Stimulated activated CD8-positive, alpha-beta memory T cell treated with anti-CD3 and anti-CD28 coated beads, Interleukin-4, amount 100 ng/mL, for 48 hours (primary cell): ENCODE data around the gene THRA.

Experiments used
- DNase-seq: peaks from one replicate; pipeline ENCODE4 v3.0.0-alpha.2; 2020

Gene THRA

GRCh38 chr17:40099619-40100418 lies 37.1 kb downstream of the THRA start:
- no peak for DNase-seq

- no peak for DNase-seq
Measured at GRCh38 chr17:40100419-40100668, 37.6 kb downstream of the THRA start, which contains the start of gene NR1D1. TSS of gene NR1D1 (minus strand) at chr17:40100589. CDS start at chr17:40100094, 495 bp downstream.

- DNase-seq, result peak; percentile 92
Measured at GRCh38 chr17:40100669-40101366, 38.1 kb downstream of the THRA start.

DNA sequence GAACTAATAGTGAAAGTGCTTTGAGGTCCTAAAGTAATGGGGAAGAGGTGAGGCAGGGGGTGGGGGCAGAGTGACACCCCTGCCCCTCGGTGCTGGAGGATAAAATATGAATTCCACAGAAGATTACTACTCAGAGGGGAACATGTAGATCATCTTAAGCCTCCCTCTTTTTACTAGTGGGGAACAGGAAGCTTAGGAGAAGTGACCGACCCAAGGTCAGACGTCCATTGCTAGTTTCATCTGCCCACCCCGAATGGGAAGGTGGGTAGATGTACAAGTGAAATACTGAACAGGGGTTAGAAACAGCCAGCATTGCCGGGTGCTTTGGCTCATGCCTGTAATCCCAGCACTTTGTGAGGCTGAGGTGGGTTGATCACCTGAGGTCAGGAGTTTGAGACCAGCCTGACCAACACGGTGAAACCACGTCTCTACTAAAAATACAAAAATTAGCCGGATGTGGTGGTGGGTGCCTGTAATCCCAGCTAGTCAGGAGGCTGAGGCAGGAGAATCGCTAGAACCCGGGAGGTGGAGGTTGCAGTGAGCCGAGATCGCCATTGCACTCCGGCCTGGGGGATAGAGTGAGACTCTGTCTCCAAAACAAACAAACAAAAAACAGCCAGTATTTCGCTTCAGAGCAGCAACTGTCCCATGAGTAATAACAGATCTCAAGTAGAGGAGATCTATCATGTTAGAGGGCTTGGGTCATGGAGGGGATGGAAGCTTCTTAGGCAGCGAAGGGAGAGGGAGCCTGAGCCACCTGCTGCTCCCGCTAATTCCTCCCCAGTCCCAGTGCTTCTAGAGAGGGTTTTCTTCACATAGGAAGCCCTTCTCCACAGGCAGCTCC lies 38.8 kb downstream of the THRA start:
- no peak for DNase-seq

GRCh38 chr17:40103071-40103661 lies 40.4 kb downstream of the THRA start:
- DNase-seq, result no peak

DNA sequence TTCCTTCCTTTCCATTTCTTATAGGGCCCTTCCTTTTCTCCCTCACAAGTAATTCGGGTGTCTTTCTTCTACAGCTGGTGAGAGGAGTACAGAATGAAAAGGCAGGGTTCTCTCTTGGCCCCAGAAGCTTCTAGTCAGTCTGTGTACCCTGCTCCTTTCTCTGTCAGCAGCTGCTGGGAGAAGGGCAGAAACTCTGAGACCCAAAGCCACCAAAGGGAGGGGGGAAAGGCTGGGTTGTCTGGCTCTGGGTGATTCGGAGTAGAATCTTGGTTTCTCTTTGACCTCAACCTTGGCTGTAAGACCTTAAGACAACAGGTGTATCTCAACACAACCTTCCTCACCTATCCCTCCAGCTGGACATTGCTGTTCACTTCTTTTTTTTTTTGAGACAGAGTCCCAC lies 40.9 kb downstream of the THRA start:
- no peak for DNase-seq

- DNase-seq, result no peak
Measured at GRCh38 chr17:40104594-40105486, 42.1 kb downstream of the THRA start.

- DNase-seq, result no peak
Measured at GRCh38 chr17:40105861-40106759, 43.3 kb downstream of the THRA start.

DNA sequence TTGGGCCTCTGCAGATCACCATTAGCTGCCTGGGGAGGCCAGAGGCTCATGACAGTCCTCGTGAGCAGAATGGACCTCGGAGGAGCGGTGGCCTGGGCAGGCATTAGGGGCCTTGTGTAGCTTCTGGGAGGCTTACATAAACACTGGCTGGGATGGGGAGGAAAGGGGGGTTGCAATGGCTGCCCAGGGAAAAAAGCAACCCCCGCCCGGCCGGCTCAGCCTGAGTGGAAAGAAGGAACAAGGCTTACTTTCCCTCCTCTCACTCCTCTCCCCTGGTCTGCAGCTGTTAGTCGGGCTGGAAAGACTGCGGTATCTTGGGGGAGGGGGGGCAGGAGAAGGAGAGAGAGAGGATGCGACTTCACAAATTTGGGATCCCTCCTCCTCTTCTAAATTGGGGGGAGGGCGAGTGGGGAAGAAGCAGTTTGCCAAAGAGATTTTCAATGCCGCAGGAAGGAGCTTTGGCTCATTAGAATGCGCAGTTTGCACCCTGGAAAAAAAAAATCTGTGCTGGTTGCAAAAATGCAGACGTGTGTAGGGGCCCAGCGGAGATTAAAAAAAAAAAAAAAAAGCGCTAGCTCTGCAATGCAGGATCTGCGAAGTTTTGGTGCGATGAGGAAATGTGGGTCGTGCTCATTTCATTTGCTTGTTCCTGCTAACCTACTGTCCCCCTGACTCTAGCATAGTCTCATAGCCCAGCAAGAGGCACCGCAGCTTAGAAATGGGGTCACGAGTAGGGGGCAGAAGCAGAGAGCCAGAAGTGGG lies 44.2 kb downstream of the THRA start:
- no peak for DNase-seq

DNA sequence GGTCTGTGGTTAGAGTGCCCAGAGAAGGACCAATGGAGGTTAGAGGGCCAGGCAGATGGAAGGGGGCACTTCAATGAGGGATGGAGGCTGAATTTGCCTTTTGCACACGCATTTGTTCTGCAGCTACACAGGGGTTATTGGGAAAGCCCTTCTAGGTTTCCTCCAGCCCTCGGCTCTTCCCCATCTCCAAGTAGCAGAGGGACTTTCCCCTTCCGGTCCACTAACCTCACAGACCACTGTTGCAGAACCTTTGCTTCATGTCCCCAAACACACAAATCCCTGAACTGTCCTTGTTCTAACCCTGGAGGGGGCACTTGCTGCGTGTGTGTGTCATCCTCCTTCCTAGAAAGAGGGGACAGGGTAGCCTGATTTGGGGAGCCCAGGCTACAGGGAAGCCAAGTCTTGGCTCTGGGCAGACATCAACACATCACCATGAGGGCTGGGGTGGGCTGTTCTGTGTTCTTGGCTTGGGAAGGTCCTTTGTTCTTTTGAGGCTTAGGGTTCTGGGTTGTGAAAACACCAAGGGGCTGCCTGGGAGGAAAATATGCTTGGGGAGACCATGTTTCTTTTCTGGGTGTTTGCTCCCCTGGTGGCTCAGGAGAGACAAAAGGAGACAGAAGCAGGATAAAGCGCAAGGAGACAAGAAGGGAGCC lies 44.9 kb downstream of the THRA start:
- DNase-seq, result peak; percentile 45

DNA sequence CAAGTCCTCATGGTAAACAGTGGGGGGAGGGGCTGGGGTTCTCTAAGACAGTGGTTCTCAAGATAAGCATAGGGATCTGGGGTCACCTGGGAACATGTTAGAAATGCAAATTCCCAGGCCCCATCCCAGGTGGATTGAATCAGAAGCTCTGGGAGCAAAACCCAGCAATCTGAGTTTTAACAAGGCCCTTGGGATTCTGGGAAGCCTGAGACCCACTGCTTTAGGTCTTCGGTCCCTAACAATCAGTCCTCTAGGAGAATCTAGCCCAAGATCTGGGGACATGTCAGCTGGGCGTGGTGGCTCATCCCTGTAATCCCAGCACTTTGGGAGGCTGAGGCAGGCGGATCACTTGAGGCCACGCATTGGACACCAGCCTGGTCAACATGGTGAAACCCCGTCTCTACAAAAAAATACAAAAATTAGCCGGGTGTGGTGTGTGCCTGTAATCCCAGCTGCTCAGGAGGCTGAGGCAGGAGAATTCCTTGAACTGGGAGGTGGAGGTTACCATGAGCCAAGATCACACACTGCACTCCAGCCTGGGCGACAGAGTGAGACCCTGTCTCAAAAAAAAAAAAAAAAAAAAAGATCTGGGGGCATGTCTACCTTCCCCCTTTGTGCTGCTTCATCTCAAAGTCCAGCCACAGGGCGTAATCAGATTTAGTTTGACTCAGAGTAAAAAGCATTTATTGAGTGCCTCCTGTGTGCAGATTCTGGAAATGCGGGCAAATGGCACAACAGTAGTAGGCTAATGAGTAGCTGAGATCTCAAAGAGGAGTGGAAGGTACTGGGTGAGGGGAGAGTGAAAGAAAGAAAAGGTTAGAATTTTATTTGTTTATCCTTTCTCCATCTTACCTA lies 46.4 kb downstream of the THRA start:
- DNase-seq, result no peak

- DNase-seq, result no peak
Measured at GRCh38 chr17:40110026-40110845, 47.5 kb downstream of the THRA start.

GRCh38 chr17:40111221-40112128 lies 48.7 kb downstream of the THRA start:
- peak; percentile 79 for DNase-seq

GRCh38 chr17:40112191-40112711 lies 49.5 kb downstream of the THRA start:
- no peak for DNase-seq

- no peak for DNase-seq
Measured at GRCh38 chr17:40112718-40113109, 49.9 kb downstream of the THRA start.

DNA sequence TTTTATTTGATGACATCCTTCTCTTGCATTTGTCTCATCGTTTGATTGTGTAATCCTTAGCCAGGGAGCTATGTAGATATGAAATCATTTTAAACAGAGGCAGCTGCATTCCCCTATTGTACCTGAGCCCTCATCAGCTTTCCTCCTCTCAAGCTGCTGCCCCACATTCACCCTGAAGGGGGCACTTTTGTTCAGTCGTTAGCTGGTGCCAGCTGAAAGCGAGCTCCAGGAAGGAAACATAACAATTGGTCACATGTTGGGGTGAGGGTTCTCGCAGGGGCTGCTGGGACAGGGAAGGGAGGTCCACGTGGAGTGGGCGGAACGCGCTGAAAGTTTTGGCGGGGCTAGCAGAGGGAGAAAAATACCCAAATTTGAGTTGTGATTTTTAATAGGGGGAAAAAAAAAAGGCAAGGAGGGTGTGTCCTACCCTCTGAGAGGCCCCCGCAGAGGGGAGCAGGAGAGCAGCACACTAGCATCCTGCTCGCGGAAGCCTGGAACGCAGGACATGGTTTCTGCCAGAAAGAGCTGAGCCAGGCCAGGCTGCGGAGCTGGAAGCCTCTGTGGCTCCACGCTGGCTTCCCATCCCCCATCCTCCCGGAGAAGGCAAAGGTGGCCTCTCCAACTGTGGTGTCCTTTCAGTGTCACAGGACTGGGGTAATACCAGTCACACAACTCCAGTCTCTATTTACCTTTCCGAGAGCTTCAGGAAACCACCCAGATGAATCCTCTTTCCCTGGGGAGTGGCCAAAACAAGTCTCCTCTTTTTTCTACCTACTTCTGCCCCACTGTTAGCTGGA lies 50.5 kb downstream of the THRA start:
- peak; percentile 96 for DNase-seq
